Ishikawa (cell line): ENCODE results near the gene NOB1.

Experiments used
- CEBPB ChIP-seq: IDR thresholded peaks from 2 replicates; pipeline ENCODE4 v1.6.1; 2012
- CREB1 ChIP-seq: IDR thresholded peaks from 2 replicates; pipeline ENCODE4 v1.6.1; 2012; ENCODE audit warnings: low read depth
- EGR1 ChIP-seq: IDR thresholded peaks from 2 replicates; pipeline ENCODE4 v1.6.1; 2012
- EP300 ChIP-seq: IDR thresholded peaks from 2 replicates; pipeline ENCODE4 v1.6.1; 2012; ENCODE audit warnings: borderline replicate concordance
- FOXM1 ChIP-seq: IDR thresholded peaks from 2 replicates; pipeline ENCODE4 v1.6.1; 2012; ENCODE audit warnings: low read depth, borderline replicate concordance
- MAX ChIP-seq: IDR thresholded peaks from 2 replicates; pipeline ENCODE4 v1.6.1; 2012
- NFIC ChIP-seq: IDR thresholded peaks from 2 replicates; pipeline ENCODE4 v1.6.1; 2012
- RAD21 ChIP-seq: IDR thresholded peaks from 2 replicates; pipeline ENCODE4 v1.6.1; 2012; ENCODE audit warnings: low read depth
- TAF1 ChIP-seq: IDR thresholded peaks from 2 replicates; pipeline ENCODE4 v1.6.1; 2012; ENCODE audit warnings: low read depth, mild to moderate bottlenecking
- TCF12 ChIP-seq: IDR thresholded peaks from 2 replicates; pipeline ENCODE4 v1.6.1; 2012; ENCODE audit warnings: low read depth
- TEAD4 ChIP-seq: IDR thresholded peaks from 2 replicates; pipeline ENCODE4 v1.6.1; 2012
- USF1 ChIP-seq: IDR thresholded peaks from 2 replicates; pipeline ENCODE4 v1.6.1; 2012
- YY1 ChIP-seq: IDR thresholded peaks from 2 replicates; pipeline ENCODE4 v1.6.1; 2012; ENCODE audit warnings: low read depth
- ZBTB7A ChIP-seq: IDR thresholded peaks from 2 replicates; pipeline ENCODE4 v1.6.1; 2012; ENCODE audit warnings: low read depth
- TF ChIP-seq, protein P1 (sequence below): IDR thresholded peaks from 2 replicates; pipeline ENCODE4 v1.6.1; 2012; ENCODE audit warnings: low read depth, mild to moderate bottlenecking

The NOB1 gene

DNA sequence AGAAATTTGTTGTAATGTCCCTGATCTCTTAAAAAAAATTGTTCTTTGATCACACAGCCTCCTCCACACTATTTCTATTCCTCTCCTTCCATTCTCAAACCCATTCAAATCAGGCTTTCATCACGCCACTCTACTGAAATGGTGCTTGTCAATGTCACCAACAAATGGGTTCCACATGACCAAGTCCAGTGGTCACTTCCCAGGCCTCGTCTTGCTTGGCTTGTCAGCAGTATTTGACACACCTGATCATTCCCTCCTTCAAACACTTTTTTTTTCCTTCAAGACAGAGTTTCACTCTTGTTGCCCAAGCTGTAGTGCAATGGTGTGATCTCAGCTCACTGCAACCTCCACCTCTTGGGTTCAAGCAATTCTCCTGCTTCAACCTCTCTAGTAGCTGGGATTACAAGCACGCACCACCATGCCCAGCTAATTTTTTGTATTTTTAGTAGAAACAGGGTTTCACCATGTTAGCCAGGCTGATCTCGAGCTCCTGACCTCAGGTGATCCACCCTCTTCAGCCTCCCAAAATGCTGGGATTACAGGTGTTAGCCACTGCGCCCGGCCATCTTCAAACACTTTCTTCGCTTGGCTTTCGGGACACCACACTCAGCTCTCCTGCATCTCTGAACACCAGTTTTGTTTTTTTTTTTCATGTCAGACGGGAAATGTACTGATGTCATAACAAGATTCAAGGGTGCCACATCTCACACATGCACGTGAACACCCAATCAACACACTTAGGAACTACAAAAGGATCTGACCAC is 46.6 kb downstream of the NOB1 start:
- no peak for TF ChIP-seq ZBTB7A
- TF ChIP-seq TCF12: no peak
- no peak for TF ChIP-seq CREB1
- TF ChIP-seq EGR1: no peak
- TF ChIP-seq EP300: no peak
- TF ChIP-seq TAF1: no peak
- TF ChIP-seq TEAD4: no peak
- TF ChIP-seq MAX: no peak
- no peak for TF ChIP-seq FOXM1
- no peak for TF ChIP-seq RAD21
- no peak for TF ChIP-seq USF1
- TF ChIP-seq YY1: no peak
- no peak for TF ChIP-seq CEBPB
- no peak for TF ChIP-seq NFIC
- TF ChIP-seq, protein P1, sequence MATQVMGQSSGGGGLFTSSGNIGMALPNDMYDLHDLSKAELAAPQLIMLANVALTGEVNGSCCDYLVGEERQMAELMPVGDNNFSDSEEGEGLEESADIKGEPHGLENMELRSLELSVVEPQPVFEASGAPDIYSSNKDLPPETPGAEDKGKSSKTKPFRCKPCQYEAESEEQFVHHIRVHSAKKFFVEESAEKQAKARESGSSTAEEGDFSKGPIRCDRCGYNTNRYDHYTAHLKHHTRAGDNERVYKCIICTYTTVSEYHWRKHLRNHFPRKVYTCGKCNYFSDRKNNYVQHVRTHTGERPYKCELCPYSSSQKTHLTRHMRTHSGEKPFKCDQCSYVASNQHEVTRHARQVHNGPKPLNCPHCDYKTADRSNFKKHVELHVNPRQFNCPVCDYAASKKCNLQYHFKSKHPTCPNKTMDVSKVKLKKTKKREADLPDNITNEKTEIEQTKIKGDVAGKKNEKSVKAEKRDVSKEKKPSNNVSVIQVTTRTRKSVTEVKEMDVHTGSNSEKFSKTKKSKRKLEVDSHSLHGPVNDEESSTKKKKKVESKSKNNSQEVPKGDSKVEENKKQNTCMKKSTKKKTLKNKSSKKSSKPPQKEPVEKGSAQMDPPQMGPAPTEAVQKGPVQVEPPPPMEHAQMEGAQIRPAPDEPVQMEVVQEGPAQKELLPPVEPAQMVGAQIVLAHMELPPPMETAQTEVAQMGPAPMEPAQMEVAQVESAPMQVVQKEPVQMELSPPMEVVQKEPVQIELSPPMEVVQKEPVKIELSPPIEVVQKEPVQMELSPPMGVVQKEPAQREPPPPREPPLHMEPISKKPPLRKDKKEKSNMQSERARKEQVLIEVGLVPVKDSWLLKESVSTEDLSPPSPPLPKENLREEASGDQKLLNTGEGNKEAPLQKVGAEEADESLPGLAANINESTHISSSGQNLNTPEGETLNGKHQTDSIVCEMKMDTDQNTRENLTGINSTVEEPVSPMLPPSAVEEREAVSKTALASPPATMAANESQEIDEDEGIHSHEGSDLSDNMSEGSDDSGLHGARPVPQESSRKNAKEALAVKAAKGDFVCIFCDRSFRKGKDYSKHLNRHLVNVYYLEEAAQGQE: no peak

DNA sequence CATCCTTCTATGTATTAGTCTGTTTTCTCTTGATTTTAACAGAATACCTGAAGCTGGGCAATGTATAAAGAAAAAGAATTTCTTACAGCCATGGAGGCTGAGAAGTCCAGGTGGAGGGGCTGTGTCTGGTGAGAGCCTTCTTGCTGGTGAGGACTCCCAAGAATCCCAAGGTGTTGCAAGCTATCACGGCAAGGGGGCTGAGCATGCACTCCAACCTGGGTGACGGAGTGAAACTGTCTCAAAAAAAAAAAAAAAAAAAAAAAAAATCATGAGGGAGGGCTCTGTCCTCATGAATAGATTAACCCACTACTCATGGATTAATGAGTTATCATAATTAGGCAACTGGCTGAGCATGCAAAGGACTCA is 47.8 kb downstream of the NOB1 start:
- TF ChIP-seq USF1: no peak
- TF ChIP-seq CREB1: no peak
- TF ChIP-seq EP300: no peak
- TF ChIP-seq MAX: no peak
- no peak for TF ChIP-seq ZBTB7A
- TF ChIP-seq FOXM1: no peak
- TF ChIP-seq NFIC: no peak
- no peak for TF ChIP-seq RAD21
- no peak for TF ChIP-seq CEBPB
- no peak for TF ChIP-seq TCF12
- TF ChIP-seq TEAD4: no peak
- TF ChIP-seq TAF1: no peak
- no peak for TF ChIP-seq EGR1

DNA sequence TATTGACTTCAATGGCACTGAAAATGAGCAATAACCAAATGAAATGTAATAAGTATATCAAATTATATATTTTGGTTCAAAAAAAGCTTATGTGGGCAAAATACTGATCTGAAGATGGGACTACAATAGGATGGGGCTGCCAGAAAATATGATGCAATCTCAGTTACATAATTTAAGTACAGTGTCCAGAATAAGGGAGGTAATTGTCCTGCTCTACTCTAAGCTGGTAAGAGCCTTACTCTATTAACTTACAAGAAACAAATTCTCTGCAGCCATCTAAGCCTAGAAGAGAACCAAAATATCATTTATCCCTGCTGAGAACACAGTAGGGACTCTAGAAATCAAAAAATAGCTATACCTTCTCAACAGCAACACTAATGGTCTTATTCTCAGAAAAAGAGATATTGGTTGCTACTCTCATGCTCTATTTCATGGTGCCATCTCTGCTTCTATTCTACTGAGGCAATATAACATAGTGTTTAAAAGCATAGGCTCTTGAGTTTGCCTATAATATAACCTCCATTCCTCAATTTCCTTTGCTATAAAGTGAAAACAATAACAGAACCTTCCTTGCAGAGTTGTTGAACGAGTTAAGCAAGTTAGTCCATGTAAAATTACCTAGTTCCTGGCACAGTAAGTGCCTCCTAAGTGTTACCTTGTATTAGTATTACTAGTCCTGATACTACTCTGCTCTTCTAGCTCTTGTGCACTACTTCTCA is 48.3 kb downstream of the NOB1 start:
- TF ChIP-seq NFIC (no peak), CEBPB (peak; percentile 77)

DNA sequence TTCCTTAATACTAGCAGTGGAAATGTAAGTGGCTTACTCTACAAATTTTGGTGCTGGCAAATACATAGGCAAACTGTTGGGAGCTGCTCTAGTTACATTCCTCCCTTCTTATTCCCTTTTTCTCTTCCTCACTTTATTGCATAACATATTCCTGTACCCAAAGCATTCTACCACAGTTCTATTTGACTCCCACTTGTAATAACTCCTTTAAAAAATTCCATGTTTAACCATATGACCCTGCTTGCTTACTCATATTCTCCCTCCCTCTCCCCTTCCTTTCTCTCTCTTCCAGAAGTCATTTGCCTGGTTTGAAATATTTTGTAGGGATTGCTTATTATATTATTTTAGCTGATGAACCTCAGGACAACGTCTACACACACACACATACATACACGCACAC is 51.1 kb downstream of the NOB1 start:
- TF ChIP-seq TEAD4: no peak
- TF ChIP-seq RAD21: no peak
- TF ChIP-seq TCF12: no peak
- no peak for TF ChIP-seq FOXM1
- TF ChIP-seq TAF1: no peak
- no peak for TF ChIP-seq EGR1
- no peak for TF ChIP-seq MAX
- TF ChIP-seq, protein P1: no peak
- TF ChIP-seq EP300: no peak
- no peak for TF ChIP-seq USF1
- TF ChIP-seq CREB1: no peak
- TF ChIP-seq NFIC: no peak
- TF ChIP-seq YY1: no peak
- TF ChIP-seq CEBPB: no peak
- TF ChIP-seq ZBTB7A: no peak

- TF ChIP-seq FOXM1 (no peak), MAX (no peak)
Observed at GRCh38 chr16:69701866-69702265, 52.9 kb downstream of the NOB1 start.
